ENCODE measurements around the gene HDAC9.

GRCh38 chr7:18974803-18975202 lies 479.3 kb downstream of the HDAC9 start:
- TF ChIP-seq, protein P1, sequence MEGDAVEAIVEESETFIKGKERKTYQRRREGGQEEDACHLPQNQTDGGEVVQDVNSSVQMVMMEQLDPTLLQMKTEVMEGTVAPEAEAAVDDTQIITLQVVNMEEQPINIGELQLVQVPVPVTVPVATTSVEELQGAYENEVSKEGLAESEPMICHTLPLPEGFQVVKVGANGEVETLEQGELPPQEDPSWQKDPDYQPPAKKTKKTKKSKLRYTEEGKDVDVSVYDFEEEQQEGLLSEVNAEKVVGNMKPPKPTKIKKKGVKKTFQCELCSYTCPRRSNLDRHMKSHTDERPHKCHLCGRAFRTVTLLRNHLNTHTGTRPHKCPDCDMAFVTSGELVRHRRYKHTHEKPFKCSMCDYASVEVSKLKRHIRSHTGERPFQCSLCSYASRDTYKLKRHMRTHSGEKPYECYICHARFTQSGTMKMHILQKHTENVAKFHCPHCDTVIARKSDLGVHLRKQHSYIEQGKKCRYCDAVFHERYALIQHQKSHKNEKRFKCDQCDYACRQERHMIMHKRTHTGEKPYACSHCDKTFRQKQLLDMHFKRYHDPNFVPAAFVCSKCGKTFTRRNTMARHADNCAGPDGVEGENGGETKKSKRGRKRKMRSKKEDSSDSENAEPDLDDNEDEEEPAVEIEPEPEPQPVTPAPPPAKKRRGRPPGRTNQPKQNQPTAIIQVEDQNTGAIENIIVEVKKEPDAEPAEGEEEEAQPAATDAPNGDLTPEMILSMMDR (IDR thresholded peaks at IDR 0.05) = no peak
- no peak for TF ChIP-seq ZFX (IDR thresholded peaks at IDR 0.05; ENCODE audit: borderline replicate concordance)

All from 22Rv1 (cell line).